Fibroblast of gingiva (primary cell): Measurements from ENCODE around the gene WAC.
"Not testable (repeated sequence)": the region's sequence is repeated elsewhere in the genome, so short reads cannot be mapped to it uniquely, and the experiment has no call there.

Experiments used
- DNase-seq: peaks from one replicate; pipeline ENCODE4 v3.0.0-alpha.2; 2011; ENCODE audit warnings: low read depth

WAC gene

DNA sequence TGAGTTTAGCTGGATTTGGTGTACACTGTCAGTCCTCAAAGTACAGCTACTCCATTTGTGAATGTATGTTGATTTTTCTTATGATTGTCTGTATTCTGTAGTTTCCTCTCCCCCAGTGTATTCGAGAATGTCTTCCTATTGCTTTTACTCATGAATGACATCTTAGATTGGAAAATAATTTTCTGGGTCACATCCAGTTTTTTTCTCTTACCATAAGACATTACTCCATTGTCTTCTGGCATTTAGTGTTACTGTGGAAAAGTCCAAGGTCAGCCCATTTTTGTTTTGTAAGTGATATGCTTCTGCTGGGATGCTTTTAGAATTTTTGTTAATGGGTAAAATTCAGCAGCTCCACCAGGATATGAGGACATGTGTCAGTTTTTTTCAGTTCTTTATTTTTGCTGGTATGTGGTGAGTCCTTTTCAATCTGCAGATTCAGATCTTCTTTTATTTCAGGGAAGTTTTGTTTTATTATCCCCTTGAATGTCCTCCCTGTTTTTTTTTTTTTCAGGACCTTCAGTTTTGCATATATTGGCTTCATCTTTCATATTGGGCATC lies 33.6 kb downstream of the WAC start:
- DNase-seq = peak; percentile 58

DNA sequence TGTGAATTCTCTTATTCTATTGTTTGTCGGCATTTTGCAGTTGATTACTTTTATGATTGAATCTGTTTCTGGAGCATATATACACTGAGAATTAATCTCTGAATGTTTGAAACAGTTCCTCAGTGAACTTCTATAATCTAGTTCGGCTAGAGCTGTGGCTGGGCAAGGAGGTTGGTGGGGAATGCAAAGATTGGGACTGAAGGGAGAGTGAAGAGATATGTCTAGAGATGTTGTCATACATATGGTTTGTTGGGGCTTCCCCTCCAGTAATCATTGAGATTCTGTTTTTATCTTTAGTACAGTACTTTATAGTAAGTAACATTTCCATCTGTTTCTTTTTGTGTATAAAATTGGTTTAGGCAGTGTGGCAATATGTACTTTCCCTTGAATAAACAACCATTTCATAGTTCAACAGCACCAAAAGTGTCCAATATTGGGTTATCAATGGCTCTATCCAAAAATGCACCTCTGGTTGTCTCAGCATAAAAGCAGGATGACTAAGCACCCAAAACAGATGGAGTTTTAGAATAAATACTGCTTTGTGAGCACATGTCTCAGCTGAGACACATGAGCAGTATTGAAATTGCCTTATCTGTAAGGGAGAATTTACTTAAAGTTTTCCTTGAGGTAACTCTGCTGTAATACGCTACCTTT lies 36.7 kb downstream of the WAC start:
- DNase-seq = peak; percentile 57

DNA sequence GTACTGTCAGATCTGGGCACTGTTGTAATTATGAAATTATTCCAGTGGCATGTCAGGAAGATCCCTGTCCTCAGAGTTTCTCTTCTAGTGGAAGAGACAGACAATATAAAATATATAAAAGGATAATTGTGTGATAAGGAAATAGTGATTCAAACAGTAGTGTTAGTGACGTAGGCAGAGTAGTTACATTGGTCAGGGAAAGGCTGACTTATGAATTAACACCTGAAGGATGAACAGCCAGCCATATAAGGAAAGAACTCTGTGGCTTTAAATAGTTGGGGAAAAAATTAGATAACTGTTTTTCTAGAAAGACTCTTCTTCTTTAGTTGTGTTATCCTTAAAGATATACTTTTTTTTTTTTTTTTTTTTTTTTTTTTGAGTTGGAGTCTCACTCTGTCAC lies 37.7 kb downstream of the WAC start:
- no peak for DNase-seq

DNA sequence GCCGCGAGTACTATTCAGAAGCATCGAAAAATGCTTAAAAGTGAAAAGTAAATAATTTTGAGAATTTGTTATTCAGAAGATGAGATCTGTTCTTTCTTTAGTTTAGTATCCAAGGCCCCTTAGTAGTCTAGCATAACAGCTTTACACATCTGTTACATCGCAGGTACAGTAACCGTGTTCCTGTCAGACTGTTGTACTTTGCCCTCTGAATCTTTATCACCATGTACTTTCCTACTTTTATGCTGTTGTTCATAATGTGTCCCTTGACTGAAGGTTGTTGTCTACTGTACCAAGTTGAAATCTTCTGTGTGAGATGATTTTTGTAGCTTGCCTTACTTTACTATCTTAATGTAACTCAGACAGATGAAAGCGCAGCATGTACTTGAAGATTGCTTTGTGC lies 38.3 kb downstream of the WAC start:
- no peak for DNase-seq

DNA sequence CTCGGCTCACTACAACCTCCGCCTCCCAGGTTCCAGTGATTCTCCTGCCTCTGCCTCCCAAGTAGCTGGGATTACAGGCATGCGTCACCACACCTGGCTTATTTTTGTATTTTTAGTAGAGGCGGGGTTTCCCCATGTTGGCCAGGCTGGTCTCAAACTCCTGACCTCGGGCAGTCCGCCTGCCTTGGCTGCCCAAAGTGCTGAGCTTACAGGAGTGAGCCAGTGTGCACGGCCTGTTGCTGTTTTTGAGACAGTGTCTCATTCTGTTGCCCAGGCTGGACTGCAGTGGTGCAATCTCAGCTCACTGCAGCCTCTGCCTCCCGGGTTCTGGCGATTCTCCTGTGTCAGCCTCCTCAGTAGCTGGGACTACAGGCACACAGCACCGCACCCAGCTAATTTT lies 41.3 kb downstream of the WAC start:
- not testable (repeated sequence) for DNase-seq

DNA sequence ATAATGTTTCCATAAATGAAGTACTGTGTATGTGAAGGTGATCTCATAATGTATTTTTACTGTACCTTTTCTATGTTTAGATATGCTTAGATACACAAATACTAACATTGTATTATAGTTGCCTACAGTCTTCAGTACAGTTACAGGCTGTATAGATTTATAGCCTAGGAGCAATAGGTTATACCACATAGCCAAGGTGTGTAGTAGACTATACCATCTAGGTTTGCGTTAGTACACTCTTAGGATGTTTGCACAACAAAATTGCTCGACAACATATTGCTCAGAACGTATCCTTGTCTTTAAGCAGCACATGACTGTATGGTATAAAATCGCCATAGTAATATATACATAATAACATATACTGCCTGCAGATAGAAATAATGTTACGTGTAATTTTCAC lies 42.9 kb downstream of the WAC start:
- DNase-seq = no peak

DNA sequence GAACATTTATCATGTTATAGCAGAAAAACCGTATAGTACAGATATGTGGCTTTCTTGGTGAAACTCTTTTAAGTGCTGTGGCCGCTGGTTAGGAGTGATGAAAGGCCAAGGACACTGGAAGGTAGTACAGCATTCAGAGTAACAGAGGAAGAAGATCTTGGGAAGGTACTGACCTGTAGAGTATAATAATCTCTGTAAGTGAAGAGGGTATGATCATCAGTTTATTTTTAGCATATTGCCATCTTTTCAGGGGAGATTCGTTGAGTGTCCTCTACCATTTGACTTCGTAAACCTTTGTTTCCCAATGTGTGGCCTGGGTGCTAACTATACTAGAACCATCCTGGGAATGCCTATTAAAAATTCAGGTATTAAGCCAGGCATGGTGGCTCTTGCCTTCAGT lies 44.6 kb downstream of the WAC start:
- no peak for DNase-seq

DNA sequence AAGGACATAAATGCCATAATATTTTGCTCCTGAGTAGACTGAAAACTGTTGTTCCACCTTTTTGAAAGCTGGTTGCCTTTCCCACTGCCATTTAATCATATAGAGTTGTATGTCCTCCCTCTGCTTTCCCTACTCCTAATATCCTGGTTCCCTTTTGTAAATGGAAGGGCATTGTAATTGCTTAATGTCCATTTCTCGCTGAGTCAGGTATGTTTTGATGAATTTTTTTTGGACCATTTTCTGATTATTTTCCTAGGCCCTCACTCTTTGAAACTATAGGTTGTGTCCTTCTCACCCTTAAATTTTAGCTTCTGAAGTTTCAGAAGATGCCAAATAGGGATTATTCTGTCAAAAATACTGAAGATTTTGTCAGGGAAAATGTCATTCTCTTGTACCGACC lies 45.5 kb downstream of the WAC start:
- DNase-seq = no peak

DNA sequence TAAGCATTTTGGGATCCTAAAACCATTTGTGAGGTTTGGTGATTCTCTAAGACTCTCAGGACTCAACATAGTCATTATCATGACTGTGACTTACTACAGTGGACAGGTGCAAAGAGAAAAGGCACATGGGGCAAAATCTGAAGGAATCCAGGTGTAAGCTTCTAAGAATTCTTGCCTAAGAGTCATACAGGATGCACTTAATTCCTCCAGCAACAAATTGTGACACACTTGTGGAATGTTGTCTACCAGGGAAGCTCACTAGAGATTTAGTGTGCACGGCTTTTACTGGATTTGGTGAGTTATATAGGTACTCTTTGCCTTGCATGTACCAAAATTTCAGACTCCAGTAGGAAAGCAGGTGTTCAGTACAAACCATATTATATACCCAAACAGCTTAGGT lies 47.9 kb downstream of the WAC start:
- no peak for DNase-seq

DNA sequence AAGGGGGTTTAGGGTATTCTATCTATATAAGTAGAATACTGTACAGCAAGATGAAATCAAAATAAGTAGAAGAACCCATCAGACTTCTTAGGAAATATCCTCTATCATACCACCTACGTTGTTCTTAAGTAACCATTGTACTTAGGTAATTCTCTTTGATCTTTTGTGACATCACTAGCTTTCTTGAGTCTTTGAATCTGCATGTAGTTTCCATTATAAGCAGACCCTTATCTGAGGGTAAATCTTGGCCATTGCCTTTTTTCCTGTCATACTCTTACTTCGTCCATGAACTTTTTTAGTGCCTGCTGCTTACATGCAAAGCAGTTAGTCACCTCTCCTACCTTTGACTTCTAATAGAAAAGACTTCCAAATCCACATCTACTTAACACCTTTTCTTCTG lies 49.0 kb downstream of the WAC start:
- DNase-seq = no peak

DNA sequence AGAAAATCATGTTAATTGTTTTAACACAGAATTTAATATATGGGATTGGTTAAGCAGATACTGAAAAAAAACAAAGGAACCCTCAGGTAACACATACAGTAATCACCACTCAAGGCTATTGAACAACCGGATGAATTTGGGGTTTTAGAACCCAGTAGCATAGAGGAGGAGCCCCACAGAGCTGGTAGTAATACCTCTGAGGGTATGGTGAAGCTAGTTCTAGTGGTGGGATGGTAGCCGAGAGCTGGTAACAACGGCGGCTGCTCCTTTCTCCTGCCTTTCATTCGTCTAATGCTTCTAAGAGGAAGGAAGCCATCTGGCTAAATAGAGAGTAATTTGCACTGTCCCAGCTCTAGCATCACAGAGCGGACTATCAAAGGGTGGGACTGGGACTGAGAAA lies 52.2 kb downstream of the WAC start:
- DNase-seq = no peak

DNA sequence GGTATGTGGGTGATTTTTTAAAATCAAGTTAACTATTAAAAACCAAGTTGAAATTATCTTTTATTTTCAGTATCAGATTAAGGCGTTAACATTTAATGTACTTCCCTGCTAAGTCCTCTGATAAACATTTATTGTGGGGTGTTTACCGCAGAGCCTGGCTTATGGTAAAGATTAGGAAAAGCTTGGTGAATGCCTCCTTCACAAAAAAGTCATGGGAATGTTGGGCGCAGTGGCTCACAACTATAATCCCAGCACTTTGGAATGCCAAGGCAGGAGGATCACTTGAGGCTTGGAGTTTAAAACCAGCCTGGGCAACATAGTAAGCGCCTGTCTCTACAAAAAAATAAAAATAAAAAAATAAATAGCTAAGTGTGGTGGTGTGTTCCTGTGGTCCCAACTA lies 53.3 kb downstream of the WAC start:
- no peak for DNase-seq

DNA sequence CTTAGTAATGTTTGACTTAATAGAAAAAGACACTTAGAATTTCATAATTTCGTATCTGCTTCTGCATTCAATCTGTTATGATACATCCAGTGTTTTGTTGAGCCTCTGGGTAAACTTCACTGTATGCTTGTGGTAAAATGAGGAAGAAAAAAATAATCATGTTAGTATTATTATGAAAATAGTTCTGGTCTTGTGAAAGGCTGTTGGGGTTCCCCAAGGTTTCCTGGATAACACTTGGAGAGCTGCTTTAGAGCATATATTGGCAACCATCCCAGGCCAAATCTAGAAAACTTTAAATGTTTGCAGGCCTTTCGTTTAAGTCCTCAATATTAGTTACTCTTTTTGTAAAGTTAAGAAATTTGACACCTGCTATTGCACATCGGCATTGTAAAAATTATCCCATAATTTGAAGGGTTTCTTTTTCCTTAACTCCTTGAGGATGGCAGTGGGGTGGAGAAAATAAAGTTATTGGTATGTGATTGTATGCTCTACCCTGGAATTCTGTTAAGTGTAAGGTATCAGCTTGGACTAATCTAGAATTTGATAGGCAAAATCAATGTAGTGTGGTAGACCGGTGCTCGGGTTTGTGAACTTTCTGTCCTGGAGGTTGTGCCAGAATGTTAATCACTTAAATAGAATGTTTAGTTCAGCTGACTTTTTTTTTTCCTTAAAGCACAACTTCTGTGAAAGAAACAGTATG lies 54.5 kb downstream of the WAC start:
- peak; percentile 86 for DNase-seq

DNA sequence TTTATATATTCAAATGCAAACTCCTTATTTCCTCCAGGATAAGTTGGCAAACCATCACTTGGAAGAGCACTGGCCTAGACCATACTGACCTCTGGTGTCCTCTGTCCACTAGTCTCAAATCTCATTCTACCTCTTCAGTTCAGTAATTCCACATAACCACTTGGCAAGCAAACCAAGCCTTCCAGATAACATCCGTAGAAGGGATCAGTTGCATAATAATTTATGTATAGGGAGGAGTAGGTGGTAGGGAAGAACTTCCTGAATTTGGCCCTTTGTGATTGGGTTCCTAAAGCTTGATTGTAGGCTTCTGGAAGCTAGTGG lies 55.0 kb downstream of the WAC start:
- peak; percentile 71 for DNase-seq

DNA sequence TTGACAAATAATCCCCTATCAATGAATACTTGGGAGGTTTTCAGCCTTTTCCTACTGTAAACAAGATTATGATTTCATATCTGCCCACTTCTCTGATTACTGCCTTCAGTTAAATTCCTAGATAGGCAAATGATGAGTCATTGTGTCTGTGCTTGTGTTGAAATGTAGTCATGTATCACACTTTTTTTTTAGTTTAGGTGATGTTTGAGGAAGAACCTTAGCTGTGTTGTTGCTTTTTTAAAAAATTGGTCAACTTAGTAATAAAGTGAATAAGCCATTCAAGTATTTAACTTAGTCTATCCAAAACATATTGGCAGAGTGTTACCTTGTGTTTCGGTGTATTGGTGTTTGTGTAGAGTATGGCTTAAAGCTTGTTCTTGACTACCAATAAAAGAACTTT lies 60.0 kb downstream of the WAC start:
- peak; percentile 36 for DNase-seq

DNA sequence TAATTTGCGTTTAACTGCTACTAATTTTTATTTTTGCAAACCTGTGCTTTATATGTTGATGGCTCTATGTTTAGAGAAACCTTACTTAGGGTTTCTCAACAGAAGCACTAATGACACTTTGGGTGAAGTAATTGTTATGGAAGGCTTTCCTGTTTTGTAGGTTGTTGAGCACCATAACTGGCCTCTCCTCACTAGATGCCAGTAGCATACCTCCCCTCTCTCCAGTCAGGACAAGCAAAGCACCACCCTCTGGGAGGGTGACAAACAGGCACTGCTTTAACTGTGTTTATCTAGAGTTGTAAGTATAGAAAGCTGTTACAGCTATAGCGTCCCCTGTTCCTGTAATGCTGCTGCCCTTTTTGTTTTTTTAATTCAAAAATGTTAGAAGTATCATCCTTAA lies 60.9 kb downstream of the WAC start:
- DNase-seq = no peak

DNA sequence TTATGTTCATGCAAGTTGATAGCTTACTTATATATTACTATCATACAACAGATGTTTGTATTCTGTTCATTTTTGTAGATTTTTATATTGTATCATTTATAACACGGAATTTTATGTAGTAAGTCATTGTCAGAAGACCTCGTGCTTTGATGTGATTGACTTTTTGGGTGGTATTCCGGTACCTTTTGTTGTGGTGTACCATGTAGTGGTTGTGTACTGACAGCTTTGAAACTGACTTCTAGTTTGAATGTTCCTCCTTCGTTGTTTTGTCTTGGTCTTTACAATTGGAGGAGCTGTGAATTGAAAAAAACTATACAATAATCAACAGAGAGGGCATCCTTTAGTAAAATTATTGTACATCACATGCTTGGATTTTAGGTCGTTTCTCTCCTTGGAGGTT lies 61.5 kb downstream of the WAC start:
- DNase-seq = no peak

DNA sequence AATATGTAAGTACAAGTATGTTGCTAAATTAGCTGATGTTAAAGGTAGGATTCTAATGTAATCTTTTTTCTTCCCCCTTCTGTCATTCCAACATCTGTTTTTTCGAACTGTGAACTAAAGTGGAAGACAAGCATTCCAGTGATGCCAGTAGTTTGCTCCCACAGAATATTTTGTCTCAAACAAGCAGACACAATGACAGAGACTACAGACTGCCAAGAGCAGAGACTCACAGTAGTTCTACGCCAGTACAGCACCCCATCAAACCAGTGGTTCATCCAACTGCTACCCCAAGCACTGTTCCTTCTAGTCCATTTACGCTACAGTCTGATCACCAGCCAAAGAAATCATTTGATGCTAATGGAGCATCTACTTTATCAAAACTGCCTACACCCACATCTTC lies 62.7 kb downstream of the WAC start:
- no peak for DNase-seq

DNA sequence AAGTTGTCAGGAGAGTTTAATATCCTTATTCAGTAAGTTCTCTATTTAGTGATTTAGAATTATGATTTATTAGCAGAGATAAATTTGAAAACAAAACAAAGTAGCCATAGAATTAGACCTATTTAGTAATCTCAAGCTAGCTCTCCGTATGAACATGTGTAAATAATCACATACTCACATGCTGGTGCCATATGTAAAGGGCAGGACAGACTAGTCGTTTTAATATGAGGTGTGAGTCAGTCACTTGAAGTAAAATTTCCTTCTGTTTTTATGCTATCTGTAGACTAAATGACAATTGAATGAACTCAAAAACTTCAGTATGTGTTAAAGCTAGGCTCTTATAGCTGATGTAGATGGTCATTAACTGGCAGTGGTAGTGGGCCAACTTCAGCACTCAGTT lies 67.1 kb downstream of the WAC start:
- DNase-seq = peak; percentile 26

DNA sequence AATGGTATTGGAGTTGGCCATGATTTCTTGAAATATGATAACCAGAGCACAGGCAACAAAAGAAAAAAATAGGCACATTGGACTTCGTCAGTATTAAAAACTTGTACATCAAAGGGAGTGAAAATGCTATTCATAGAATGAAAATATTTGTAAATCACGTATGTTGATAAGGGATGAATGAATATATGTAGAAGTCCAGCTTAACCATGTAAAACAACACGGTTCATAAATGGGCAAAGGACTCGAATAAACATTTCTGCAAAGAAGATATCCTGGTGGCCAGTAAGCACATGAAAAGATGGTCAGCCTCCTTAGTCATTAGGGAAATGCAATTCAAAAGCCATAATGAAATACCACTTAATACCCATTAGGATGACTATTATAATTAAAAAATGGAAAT lies 68.1 kb downstream of the WAC start:
- no peak for DNase-seq

DNA sequence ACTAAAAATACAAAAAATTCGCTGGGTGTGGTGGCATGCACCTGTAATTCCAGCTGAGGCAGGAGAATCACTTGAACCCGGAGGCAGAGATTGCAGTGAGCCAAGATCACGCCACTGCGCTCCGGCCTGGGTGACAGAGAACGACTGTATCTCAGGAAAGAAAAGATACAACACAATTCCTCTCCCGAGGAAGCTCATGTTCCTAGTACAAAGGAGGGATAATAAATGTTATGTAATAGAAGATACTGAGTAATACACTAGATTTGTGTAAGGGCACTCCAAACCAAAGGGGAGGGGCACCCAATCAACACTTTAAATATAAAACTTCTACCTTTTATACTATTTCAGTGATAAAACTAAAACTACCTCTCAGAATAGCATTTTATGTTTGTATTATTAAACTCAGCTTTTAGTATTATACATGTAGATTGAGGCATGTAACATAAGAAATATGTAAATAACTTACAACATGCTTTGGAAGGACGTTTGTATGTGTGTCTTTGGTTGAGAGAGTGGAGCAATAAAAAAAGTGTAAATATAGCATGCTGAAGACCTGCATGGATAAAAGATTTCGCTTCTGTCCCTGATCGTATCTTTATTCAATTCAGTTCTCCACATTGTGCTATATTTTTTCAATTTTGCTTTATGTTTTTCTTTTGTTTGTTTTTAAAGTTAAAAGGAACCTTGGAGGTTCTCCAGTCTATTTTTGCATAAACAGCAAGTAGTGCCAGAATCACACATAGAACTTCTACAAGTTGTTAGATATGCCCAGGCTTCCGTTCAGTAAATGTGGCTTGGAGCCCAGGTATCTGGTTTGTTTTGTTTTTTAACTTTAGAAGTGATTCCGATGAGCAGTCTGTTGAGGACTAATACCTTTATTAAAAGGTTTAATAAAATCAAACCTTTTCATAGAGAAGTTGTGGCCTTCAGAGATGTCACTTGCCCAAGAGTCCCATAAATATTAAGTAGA lies 71.9 kb downstream of the WAC start:
- no peak for DNase-seq

DNA sequence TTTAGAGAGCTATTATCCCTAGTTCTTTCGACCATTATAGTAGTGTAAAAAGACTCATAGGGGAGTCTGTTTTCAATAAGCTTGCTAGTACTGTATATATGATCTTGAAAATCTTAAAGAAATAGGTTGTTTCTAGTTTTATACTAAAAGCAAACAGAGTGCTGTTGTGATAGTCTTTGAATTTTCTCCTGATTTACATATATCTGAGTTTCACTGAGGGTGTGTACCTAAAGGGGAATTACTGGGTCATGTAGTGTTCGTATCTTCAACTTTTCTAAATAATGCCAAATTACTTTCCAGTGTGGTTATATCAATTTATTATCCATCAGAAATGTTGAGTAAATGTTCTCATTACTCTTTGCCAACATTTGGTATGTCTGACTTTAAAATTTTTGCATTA lies 73.7 kb downstream of the WAC start:
- no peak for DNase-seq

DNA sequence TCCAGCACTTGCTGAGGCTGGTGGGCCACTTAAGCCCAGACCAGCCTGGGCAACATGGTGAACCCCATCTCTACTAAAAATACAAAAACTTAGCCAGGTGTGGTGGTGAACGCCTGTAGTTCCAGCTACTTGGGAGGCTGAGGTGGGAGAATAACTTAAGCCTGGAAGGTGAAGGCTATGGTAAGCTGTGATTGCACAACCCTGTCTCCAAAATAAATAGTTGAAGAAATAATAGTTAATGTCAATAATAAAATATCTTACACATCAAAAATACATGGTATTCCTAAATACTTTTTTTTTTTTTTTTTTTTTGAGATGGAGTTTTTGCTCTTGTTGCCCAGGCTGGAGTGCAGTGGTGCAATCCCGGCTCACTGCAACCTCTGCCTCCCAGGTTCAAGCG lies 76.7 kb downstream of the WAC start:
- not testable (repeated sequence) for DNase-seq
